ENCODE results near the gene WAC. TPM values are rescaled to one million over a fixed set of nuclear protein-coding genes. Genes with fewer than 3 reads are reported as not detected.

The WAC gene
- total and polyA plus RNA-seq, 2 experiments from 2014 or later: 59.4 to 116 TPM

- Mint-ChIP-seq H3K4me3 (no peak overlapping the region), H3K4me1 (peaks cover 52% of the 10 kb centered on the region), H3K9me3 (no peaks in the 10 kb centered on the region), H3K36me3 (ENCODE audit: low read depth) (peaks cover 51% of the 10 kb centered on the region), H3K27me3 (ENCODE audit: insufficient read depth, low read depth, poor library complexity) (peaks cover 5% of the 10 kb centered on the region), H3K27ac (peak overlapping the region; percentile 66)
- DNase-seq (ENCODE audit: low spot score): peak; percentile 18
- Histone ChIP-seq H2AFZ (no peak overlapping the region), H3K27ac (ENCODE audit: low read depth) (no peak overlapping the region; the same call in 1 of the 2 replicates), H3F3A (replicated peaks; ENCODE audit: low read depth) (no peaks in the 10 kb centered on the region), H3K4me3 (no peak overlapping the region), H3K27me3 (ENCODE audit: insufficient read depth) (no peaks in the 10 kb centered on the region), H3K79me2 (replicated peaks; ENCODE audit: insufficient read depth) (peaks cover 100% of the 10 kb centered on the region), H3K4me1 (ENCODE audit: insufficient read depth) (peaks cover 10% of the 10 kb centered on the region), H3K4me2 (no peak overlapping the region), H3K9me2 (ENCODE audit: insufficient read depth) (no peaks in the 10 kb centered on the region), H3K36me3 (ENCODE audit: insufficient read depth) (no peaks in the 10 kb centered on the region; the same call in 1 of the 2 replicates), H4K20me1 (replicated peaks; ENCODE audit: insufficient read depth) (peaks cover 69% of the 10 kb centered on the region)
- no peak for TF ChIP-seq EZH2phosphoT487 (IDR thresholded peaks at IDR 0.05; ENCODE audit: unreplicated experiment)
- TF ChIP-seq ZNF114 (CRISPR knock-in tag; IDR thresholded peaks at IDR 0.05): no peak
- TF ChIP-seq, protein P1, sequence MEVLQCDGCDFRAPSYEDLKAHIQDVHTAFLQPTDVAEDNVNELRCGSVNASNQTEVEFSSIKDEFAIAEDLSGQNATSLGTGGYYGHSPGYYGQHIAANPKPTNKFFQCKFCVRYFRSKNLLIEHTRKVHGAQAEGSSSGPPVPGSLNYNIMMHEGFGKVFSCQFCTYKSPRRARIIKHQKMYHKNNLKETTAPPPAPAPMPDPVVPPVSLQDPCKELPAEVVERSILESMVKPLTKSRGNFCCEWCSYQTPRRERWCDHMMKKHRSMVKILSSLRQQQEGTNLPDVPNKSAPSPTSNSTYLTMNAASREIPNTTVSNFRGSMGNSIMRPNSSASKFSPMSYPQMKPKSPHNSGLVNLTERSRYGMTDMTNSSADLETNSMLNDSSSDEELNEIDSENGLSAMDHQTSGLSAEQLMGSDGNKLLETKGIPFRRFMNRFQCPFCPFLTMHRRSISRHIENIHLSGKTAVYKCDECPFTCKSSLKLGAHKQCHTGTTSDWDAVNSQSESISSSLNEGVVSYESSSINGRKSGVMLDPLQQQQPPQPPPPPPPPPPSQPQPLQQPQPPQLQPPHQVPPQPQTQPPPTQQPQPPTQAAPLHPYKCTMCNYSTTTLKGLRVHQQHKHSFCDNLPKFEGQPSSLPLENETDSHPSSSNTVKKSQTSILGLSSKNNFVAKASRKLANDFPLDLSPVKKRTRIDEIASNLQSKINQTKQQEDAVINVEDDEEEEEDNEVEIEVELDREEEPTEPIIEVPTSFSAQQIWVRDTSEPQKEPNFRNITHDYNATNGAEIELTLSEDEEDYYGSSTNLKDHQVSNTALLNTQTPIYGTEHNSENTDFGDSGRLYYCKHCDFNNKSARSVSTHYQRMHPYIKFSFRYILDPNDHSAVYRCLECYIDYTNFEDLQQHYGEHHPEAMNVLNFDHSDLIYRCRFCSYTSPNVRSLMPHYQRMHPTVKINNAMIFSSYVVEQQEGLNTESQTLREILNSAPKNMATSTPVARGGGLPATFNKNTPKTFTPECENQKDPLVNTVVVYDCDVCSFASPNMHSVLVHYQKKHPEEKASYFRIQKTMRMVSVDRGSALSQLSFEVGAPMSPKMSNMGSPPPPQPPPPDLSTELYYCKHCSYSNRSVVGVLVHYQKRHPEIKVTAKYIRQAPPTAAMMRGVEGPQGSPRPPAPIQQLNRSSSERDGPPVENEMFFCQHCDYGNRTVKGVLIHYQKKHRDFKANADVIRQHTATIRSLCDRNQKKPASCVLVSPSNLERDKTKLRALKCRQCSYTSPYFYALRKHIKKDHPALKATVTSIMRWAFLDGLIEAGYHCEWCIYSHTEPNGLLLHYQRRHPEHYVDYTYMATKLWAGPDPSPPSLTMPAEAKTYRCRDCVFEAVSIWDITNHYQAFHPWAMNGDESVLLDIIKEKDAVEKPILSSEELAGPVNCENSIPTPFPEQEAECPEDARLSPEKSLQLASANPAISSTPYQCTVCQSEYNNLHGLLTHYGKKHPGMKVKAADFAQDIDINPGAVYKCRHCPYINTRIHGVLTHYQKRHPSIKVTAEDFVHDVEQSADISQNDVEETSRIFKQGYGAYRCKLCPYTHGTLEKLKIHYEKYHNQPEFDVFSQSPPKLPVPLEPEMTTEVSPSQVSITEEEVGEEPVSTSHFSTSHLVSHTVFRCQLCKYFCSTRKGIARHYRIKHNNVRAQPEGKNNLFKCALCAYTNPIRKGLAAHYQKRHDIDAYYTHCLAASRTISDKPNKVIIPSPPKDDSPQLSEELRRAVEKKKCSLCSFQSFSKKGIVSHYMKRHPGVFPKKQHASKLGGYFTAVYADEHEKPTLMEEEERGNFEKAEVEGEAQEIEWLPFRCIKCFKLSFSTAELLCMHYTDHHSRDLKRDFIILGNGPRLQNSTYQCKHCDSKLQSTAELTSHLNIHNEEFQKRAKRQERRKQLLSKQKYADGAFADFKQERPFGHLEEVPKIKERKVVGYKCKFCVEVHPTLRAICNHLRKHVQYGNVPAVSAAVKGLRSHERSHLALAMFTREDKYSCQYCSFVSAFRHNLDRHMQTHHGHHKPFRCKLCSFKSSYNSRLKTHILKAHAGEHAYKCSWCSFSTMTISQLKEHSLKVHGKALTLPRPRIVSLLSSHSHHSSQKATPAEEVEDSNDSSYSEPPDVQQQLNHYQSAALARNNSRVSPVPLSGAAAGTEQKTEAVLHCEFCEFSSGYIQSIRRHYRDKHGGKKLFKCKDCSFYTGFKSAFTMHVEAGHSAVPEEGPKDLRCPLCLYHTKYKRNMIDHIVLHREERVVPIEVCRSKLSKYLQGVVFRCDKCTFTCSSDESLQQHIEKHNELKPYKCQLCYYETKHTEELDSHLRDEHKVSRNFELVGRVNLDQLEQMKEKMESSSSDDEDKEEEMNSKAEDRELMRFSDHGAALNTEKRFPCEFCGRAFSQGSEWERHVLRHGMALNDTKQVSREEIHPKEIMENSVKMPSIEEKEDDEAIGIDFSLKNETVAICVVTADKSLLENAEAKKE (CRISPR knock-in tag; IDR thresholded peaks at IDR 0.05): no peak
- TF ChIP-seq CTCF (conservative IDR thresholded peaks at IDR 0.05; ENCODE audit: low read depth in 2 of 2): no peak
- TF ChIP-seq REST (IDR thresholded peaks at IDR 0.05; ENCODE audit: unreplicated experiment): no peak
- TF ChIP-seq STAT1 (IDR thresholded peaks at IDR 0.05; ENCODE audit: unreplicated experiment): no peak
- TF ChIP-seq EZH2 (IDR thresholded peaks at IDR 0.05; ENCODE audit: low read depth, unreplicated experiment): no peak
- no peak for TF ChIP-seq JUNB (IDR thresholded peaks at IDR 0.05; ENCODE audit: unreplicated experiment)
- no peak for TF ChIP-seq NANOG (IDR thresholded peaks at IDR 0.05; ENCODE audit: borderline replicate concordance)
- TF ChIP-seq POLR2AphosphoS5 (IDR thresholded peaks at IDR 0.05; ENCODE audit: low read depth): no peak
- TF ChIP-seq CREB1 (CRISPR knock-in tag; IDR thresholded peaks at IDR 0.05; ENCODE audit: low read depth): no peak
- TF ChIP-seq, protein P2, sequence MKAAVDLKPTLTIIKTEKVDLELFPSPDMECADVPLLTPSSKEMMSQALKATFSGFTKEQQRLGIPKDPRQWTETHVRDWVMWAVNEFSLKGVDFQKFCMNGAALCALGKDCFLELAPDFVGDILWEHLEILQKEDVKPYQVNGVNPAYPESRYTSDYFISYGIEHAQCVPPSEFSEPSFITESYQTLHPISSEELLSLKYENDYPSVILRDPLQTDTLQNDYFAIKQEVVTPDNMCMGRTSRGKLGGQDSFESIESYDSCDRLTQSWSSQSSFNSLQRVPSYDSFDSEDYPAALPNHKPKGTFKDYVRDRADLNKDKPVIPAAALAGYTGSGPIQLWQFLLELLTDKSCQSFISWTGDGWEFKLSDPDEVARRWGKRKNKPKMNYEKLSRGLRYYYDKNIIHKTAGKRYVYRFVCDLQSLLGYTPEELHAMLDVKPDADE (IDR thresholded peaks at IDR 0.05): no peak
- no peak for TF ChIP-seq ZNF331 (CRISPR knock-in tag; IDR thresholded peaks at IDR 0.05; ENCODE audit: low read depth)
- no peak for ATAC-seq
Measured at GRCh38 chr10:28555358-28555757, 22.4 kb downstream of the WAC start.
